Measurements from ENCODE around the gene HERC4. TPM values are rescaled to one million over a fixed set of nuclear protein-coding genes. Genes with fewer than 3 reads are reported as not detected.
A peak's percentile ranks its signal among the peaks of the same experiment; 100 is the strongest.

HERC4 gene
- total and polyA plus RNA-seq, 9 of the 15 experiments (the other 6 are each of a cell fraction or from before 2014, with no cell fraction given), result 12.5 to 33.5 (median 22.8) TPM

- in situ Hi-C loops (cut with MboI), result no loop called here
- no peak overlapping the region for H3K4me2 ChIP-seq (ENCODE audit: insufficient read depth, low read length)
- H3K36me3 ChIP-seq (ENCODE audit: control insufficient read depth, insufficient read depth, low read length), result no peaks in the 10 kb centered on the region
- peaks cover 6% of the 10 kb centered on the region in 2 experiments; a peak in 4 of 5 replicates for H3K4me1 ChIP-seq (replicated peaks in 1 of 2; ENCODE audit: control insufficient read depth in 2 of 2, insufficient read depth in 2 of 2, low read length in 2 of 2)
- no peak for DNase-seq (ENCODE audit: extremely low read depth in 1 of 4, low spot score in 3 of 4)
- H3K9me3 ChIP-seq (replicated peaks; ENCODE audit: control insufficient read depth, insufficient read depth, low read depth, low read length), result peaks cover 2% of the 10 kb centered on the region; the same call in 1 of the 2 replicates
- BruUV-seq (replicated peaks), result no TSS peak
- no peak overlapping the region for H3K9ac ChIP-seq (ENCODE audit: insufficient read depth in 1 of 2, low read depth in 2 of 2, low read length in 2 of 2)
- FAIRE-seq, result no peak
- no peak overlapping the region for H3K4me3 ChIP-seq
- H2AFZ ChIP-seq (ENCODE audit: low read depth, low read length), result no peak overlapping the region
- H4K20me1 ChIP-seq (replicated peaks; ENCODE audit: control insufficient read depth, insufficient read depth, low read length), result no peaks in the 10 kb centered on the region
- WGBS (ENCODE audit: insufficient coverage, low coverage, missing lambda C conversion rate), result 42% methylated on average over 1 of the region's 1 CpG
- no peak for TF ChIP-seq POLR2AphosphoS2 (IDR thresholded peaks at IDR 0.05; ENCODE audit: low read length)
- TF ChIP-seq RBM25 (IDR thresholded peaks at IDR 0.05; ENCODE audit: low read depth, low read length, severe bottlenecking), result peak; percentile 56
- no peak for TF ChIP-seq ZNF133 (CRISPR knock-in tag; IDR thresholded peaks at IDR 0.05)
- TF ChIP-seq, protein P1, sequence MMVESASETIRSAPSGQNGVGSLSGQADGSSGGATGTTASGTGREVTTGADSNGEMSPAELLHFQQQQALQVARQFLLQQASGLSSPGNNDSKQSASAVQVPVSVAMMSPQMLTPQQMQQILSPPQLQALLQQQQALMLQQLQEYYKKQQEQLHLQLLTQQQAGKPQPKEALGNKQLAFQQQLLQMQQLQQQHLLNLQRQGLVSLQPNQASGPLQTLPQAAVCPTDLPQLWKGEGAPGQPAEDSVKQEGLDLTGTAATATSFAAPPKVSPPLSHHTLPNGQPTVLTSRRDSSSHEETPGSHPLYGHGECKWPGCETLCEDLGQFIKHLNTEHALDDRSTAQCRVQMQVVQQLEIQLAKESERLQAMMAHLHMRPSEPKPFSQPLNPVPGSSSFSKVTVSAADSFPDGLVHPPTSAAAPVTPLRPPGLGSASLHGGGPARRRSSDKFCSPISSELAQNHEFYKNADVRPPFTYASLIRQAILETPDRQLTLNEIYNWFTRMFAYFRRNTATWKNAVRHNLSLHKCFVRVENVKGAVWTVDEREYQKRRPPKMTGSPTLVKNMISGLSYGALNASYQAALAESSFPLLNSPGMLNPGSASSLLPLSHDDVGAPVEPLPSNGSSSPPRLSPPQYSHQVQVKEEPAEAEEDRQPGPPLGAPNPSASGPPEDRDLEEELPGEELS (CRISPR knock-in tag; IDR thresholded peaks at IDR 0.05; ENCODE audit: borderline replicate concordance), result no peak
- TF ChIP-seq ELF1 (tag; IDR thresholded peaks at IDR 0.05), result no peak
- no peak for TF ChIP-seq ZNF696 (CRISPR knock-in tag; conservative IDR thresholded peaks at IDR 0.05)
- no peak for ATAC-seq
- H3K79me2 ChIP-seq (ENCODE audit: control insufficient read depth, insufficient read depth, low read length), result peaks cover 6% of the 10 kb centered on the region
- ChIA-PET CTCF (ENCODE audit: low intra/inter-chr PET ratio) (no interaction called here), POLR2A (no interaction called here)
- H3K9me1 ChIP-seq (ENCODE audit: control insufficient read depth, insufficient read depth, low read length), result no peaks in the 10 kb centered on the region
- H3K27me3 ChIP-seq (ENCODE audit: control insufficient read depth in 2 of 2, insufficient read depth in 2 of 2, low read length in 2 of 2), result no peaks in the 10 kb centered on the region
- H3K27ac ChIP-seq (ENCODE audit: extremely low read depth, low read depth, low read length), result no peak overlapping the region
- intact Hi-C loops (cut with micrococcal nuclease), result loop anchor here (10.0 kb wide), 2 partner anchors 195 to 295 kb away; partner anchors contain the start of gene SIRT1
Observed at GRCh38 chr10:68079434-68079833, 4.4 kb upstream of the HERC4 start.
